Activated CD8-positive, alpha-beta memory T cell treated with anti-CD3 and anti-CD28 coated beads, Interleukin-2, amount 50 U/mL, for 48 hours (primary cell): ENCODE data around the gene ST6GALNAC3.

Experiments used
- DNase-seq: peaks from one replicate; pipeline ENCODE4 v3.0.0-alpha.2; 2020

The ST6GALNAC3 gene

DNA sequence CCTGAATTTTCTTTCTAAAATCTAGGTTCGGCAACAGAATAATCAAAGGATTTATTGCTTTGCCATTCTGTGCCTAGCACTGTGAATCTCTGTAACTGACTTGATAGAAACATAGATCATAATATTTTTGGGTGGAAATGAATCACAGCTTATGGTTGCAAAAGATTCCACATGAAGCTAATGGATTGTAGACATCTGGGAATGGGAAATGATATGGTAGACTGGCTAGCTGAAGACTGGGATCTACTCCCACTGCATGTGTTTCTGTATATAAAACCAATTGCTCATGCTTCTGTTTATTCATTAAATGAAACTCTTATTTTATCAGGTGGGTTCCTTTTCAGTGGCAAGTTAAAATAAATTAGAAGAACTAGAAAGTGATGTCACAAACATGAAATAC is 395.6 kb downstream of the ST6GALNAC3 start:
- DNase-seq = no peak

DNA sequence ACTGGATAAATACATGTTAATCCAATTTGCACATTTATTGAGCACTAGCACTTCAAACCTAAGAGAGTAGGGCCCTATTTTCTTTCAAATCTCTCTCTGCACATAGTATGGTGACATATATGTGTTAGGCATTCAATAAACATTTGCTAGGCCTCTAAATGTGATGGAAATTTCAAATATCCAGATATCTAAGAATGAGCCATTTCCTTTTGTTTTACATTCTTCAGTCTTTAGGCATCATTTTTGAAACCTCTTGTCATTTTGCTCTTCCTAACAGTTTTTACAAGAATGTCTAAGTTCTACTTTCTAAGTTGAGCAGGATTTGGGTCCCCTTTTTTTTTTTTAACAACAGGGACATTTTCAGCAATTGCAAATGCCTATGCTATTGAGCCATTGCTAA is 397.0 kb downstream of the ST6GALNAC3 start:
- DNase-seq = no peak

DNA sequence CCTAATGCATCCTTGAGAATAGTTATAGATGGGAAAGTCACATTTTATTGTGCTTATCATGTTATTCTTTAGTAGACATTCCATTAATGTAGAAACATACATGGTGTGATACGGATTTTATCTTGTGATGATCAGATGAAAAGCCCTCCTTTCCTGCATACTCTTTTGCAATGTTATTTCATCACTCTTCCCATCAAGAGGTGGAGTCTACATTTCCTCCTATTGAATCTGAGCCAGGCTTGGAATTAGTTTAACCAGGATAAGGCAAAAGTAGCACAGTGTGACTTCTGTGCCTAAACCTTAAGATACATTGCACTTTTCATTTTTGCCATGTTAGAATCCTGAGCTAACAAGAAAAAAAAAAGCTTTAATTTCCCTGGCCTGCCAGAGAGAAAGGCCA is 399.0 kb downstream of the ST6GALNAC3 start:
- DNase-seq = no peak

DNA sequence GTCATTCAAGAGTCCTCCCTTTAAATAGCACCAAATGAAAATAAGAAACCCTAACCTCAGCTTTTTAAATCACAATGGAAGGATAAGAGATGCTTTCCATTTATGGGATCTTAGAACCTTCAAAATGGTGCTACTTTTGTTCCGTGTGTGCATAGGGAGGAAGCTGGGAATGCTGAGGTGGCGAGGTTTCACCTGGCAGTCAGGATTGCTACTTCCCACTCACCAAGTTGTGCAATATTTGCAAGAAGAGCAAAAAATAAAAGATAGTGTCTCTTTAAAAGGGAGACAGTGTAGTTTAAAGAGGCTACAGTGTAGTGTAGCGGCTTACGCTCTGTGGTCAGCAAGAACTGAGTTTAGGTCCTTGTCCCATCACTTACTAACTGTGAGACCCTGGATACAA is 400.4 kb downstream of the ST6GALNAC3 start:
- no peak for DNase-seq

DNA sequence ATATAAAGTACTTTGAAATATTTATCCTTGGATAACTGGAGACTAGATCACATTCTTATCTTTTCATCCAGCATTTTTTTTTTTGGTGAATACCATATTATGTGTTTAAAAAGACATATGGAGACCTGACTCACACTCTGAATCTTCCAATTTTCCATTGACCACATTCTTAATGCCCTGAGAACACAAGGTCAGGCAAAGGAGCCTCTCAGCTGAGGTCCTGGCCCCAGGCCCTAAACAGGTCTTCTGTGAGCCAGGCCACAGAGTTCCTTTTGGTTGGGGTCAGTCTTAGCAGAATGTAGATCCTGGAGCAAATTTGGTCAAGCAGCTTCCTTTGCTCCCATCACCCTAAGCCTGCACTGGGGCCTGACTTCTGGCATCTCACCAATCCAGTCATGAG is 402.6 kb downstream of the ST6GALNAC3 start:
- no peak for DNase-seq

DNA sequence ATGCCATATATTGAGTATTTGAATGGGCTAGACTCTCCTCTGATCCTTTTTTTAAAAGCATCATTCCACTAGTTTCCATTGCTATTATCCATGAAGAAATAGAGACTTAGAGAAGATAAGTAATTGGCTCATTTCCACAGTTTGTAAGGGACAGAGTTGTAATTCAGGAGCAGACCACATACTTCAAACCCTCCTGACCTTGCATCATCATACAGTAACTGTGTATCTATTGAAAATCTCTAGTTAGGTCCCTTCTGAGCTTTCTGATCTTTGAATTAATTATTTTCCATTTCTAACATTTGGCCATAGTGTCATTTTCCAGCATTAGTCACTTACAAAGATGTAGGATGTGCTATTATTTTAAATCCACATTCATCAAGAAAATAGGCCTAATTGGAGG is 406.3 kb downstream of the ST6GALNAC3 start:
- DNase-seq = no peak

DNA sequence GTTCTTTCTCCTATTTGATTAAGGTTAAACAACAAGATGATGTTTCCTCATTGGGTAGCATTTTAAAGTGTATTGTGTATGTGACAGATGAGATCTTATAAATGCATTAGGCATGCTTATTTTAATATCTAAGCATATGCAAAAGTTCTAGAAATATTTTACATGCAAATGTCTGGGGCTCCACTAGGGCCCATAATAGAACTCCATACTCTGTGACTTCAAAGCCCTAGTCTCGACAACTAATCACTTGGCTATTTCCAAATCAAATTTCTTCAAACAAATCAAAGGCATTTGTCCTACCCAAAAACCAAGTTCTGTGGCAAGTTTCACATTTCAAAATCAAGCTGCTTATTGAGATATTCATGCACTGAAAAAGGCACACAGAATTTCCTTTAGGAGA is 407.1 kb downstream of the ST6GALNAC3 start:
- DNase-seq = no peak

DNA sequence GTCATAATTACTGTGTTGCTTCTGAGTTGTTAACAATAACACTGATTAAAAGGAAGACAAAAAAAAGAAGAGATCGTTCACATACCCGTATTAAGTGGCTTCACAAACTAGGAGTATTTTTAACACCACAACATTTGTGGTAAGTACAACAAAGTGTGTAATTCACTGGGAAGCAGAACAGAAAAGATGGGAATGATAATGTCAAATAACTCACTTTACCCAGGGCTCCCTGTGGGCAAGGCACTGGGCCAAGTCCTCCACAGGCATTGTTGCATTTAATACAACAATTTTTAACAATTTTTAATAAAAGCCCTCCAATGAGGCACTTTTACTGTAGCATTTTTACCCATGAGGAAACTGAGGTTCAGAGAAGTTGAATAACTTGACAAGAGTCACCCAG is 407.7 kb downstream of the ST6GALNAC3 start:
- DNase-seq = no peak

DNA sequence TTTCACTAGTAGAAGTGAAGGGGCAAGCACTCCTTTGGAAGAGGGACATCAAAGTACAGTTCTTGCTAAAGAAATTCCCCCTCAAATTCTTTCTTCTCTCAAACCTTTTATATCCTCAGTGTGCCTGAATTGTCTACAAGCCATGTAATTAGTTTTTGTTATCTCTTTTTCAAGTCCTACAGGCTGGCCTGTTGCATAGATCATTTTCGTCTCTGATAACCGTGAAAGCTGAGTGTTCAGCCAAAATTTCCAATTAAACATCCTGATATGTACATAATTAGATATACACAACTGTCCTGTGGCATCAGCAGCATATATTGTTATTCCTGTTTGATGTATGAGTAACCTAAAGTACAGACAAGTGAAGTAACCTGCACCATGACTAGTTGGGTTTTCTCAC is 417.2 kb downstream of the ST6GALNAC3 start:
- no peak for DNase-seq

DNA sequence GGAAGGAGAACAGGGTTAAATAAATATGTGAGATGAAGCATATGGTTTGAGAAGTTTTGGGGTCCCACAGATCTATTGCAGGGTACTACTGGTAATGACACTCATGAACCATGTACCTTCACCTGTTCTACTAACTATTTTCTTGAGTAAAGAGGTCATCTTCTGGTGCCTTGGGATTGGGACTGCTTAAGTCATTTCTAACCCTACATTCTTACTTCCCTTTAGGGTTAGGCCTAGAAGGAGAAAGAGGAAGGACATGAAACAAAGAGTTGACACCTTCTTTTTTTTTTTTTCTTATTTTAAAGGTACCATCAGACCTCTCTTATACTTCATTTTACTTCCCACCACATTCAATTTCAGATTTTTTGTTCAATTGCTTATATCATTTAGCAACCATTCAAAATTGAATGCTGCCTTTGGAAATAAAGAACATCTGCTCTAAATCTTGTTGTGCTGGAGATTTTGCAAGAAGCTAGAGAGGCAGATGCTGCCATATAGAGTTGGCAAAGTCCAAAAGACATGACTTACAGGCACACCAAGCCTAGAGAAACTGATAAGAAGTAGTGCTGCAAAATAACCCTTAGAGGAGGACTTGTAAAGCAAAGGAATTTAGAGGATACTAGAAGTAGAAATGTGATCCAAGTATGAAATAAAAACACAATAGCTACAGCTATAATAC is 418.3 kb downstream of the ST6GALNAC3 start:
- DNase-seq = no peak

DNA sequence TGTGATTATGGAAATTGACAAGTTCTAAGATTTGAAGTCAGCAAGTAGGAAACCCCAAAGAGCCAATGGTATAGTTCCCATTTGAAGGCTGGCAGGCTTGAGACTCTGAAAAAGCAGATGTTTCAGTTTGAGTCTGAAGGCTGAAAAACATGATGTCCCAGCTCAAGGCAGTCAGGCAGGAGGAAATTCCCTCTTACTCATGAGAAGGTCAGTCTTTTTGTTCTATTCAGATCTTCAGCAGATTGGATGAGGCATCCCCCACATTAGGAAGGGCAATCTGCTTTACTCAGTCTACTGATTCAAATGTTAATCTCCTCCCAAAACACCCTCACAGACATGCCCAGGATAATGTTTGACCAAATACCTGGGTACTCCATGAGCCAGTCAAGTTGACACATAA is 420.3 kb downstream of the ST6GALNAC3 start:
- no peak for DNase-seq

DNA sequence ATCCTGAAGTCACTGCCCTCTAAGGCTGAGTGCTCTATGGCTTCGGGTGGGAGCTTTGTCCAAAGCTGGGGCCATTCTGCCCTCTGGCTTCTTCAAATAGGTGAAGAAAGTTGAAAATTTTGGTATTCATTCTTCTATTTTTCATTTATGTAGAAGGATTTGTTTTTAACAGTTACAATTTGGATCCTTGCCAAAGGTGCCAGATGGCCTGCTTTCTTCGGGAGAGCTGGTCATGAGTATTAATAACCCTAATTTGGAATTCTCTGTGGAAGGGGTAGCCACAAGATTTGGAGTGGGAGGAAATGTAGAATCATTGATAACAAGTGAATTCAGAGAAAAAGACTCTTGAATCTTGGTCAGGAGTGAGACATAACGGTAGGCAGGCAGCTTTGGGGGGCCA is 422.3 kb downstream of the ST6GALNAC3 start:
- no peak for DNase-seq

DNA sequence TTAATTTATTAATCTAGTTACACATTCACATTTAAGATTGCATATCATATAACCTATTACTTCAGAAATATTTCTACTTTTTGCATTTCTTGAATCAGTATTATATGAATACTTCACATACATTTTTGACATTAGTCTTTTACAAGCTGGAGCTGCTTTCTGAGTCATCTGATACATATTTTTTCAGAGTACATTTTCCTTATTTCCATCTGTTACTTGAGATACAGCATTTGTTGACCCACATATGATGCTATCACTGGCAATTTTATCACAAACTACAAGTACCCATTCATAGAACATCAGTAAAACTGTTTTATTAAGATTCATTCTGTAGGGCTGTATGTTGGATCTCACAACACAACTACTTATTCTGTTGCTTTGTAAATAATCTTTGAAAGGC is 425.6 kb downstream of the ST6GALNAC3 start:
- no peak for DNase-seq

DNA sequence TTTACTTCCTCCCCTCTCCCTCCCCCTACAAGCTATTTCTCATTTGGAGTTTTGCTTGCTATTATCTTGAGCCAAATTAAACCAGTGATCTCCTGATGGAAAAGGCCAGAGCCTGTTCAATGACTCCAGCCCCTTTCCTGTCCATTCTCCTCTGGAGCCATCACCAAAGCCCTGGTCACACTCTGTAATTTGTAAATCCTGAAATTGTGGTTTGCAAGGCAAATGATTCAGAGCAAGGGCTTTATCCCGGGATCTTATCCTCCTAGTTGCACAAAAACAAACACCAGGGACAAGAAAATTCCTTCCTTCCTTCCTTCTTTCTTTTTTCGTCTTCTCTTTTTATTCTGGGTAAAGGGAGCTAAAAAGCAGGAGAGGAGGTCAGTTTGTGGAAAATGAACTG is 426.6 kb downstream of the ST6GALNAC3 start:
- no peak for DNase-seq

DNA sequence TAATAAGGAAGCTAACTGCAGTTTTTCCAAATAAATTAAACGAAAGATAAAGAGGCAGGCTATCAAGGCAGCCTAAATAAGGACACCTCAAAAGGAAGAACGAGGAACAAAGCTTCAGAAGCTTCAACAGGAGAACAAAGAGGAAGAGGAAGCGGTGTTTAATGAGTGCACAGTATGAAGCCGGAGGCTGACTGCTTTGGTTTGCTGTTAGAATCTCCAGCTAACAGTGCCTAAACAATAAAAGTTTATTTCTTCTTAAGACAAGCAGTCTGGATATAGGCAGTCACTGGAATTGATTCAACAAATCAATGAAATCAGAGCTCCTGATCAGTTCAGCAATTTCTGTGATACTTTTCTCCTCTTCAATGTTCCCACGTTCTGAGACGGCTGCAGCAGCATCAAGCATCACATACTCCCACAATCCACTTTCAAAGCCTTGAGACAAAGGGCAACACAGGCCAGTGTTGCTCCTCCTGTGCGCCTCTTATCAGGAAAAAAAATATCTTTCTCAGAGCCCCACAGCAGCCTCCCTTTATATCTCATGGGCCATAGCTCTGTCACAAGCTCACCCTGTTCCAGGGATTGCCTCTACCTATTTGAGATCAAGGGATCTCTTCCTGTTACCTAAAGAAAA is 427.2 kb downstream of the ST6GALNAC3 start:
- no peak for DNase-seq

DNA sequence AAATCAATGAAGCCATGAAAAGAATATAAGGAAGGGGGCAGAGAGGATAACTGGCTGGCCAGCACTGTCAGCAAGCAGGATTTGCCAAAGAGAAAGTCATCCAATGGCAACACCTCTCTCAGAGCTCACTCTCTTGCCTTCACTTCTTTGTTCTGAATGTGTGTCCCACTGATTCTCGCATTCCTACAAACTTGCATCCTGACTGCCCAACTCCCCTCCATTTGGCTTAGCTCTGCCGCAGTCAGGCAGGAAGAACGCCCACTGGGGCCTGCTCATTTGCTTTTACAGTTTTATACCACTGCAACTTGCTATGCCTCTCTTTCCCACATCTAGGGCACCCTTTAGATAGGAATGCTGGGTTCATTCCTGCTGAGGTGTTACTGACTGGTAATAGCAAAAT is 428.6 kb downstream of the ST6GALNAC3 start:
- no peak for DNase-seq

DNA sequence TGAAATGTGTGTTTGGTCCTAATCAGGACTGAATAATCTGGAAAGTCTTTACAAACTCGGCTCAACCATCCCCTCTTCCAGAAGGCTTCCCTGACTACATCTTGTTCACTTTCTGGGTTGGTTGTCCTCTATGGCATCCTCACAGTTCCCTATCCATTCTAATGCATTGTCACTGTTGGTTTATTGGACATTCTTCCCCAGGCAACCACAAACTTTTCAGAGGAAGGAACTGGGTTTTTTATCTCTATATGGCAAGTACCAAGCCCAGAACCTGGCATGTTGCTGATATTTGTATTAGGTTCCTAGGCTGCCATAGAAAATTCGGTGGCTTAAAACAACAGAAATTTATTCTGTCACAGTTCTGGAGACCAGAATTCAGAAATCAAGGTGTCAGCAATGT is 429.2 kb downstream of the ST6GALNAC3 start:
- DNase-seq = no peak

DNA sequence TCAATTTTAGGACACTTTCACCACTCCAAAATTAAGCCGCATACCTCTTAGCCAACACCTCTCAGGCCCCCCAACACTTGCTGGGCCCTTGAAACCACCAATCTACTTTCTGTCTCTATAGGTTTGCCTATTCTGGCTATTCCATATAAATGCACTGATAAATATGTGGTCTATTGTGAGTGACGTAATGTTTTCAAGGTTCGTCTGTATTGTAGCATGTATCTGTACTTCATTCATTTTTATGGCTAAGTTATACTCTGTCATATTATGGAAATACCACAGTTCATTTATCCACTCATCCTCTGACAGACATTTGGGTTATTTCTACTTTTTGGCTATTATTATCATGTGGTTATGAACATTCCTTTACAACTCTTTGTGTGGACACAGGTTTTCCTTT is 432.8 kb downstream of the ST6GALNAC3 start:
- DNase-seq = no peak

DNA sequence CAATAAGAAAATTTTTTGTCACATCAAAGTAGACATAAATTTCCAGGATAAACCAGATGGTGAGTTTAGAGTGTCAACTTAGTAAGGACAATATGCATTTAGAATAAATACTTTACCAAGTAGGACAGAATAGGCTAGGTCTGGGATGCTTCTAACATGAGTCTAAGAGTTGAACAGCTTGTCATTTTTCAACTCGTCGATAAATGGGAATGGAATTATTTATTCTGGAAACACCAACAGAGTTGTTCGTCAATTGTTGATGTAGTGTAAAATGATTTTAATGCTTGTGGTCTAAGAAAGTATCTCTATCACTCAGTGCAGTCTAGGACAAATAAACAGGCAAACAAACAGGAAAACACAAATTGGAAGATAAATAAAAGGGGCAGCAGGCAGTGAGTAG is 434.3 kb downstream of the ST6GALNAC3 start:
- no peak for DNase-seq

DNA sequence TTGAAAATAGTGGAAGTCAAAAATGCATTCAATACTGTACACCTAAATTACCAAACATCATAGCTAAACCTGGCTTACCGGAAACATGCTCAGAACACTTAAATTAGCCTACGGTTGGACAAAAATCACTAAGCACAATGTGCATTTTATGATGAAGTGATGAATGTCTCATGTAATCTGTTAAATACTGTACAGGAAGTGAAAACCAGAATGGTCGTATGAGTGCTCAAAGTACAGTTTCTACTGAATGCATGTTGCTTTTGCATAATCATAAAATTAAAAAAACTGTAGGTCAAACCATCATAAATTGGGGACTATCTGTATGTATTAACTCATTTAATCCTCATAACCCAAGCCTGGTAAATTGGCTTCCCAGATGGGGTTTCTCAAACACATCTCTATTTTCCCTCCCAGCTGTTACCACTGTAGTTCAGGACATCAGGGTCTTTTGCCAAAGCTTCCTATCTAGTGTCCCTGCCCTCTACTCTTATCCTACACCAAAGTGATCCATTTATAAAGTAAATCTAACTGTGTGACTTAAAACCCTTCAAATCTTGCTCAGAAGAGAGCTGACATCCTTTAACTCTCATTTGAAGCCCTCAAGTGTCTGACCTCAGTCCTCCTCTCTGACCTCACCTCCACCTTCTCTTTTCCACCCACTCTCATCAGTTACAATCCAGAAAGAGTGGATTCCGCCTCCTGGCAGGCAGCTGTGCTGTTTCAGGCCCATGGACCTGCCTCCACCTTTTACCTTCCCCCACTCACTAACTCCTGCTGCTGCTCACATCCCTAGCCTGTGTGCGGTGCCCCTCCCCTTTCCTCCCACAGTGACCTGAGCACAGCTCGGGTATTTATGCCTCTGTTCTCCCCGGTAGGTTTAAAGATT is 436.4 kb downstream of the ST6GALNAC3 start:
- no peak for DNase-seq

DNA sequence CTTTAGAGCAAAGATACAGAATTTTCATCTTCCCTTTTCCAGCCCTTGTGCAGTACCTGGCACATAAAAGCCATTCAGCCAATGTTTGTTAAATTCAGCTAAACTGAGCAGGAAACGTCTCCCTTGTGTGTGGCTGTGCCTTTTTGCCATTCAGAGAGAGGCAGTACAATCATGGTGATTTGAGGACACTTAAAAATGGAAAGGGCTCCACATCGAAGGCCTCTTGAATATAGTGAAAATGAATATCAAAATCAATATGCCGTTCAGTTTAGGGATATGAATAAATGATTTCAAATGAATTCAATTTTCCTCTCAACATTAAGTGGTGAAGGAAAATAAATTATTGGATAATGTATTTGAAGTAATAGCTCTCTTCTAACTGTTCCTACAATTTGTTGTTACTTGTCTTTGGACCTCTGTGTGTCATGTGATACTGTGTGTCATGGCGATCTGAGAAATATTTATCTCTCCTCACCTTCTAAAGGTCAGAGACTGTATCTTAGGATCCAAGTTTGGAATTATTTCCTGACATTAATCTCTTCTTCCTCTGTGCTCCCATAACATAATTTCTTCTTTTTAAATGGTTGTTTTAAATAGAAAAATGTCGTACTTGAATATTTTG is 437.1 kb downstream of the ST6GALNAC3 start:
- DNase-seq = no peak

DNA sequence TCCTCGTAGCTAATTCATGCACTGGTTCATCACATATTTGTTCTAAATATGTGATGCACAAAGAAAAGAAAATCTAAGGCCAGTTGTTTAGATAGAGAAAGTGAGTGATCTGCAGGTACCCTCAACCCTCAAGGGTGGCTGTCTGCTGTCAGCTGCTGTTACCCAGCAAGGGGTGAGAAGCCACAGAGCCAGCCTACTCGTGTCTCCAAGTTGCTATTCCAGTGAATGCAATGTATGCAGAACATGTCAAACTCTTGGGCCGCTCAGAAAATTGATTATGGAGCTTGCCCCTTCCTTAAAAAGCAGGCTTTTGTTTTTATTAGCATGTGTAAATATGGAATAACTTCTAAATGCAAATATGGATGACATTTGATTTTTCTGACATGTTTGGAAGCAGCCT is 456.4 kb downstream of the ST6GALNAC3 start:
- no peak for DNase-seq

DNA sequence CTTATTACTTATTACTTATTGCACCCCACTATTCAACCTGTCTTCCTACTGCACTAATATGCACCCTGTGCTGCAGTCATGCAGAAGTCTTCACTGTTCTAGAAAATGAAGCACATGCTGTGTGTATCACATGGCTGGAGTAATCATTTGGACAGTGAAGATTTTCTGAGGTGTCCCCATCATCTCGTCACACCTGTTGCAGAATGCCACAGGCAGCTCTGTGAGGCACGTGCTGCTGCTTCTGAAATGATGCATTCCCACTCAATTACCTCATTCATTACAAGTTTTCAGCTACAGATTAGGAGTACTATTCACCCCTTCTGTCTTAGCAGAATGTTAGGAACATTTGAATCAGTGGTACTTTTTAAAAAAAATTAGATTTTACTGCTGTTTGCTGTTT is 467.1 kb downstream of the ST6GALNAC3 start:
- no peak for DNase-seq

DNA sequence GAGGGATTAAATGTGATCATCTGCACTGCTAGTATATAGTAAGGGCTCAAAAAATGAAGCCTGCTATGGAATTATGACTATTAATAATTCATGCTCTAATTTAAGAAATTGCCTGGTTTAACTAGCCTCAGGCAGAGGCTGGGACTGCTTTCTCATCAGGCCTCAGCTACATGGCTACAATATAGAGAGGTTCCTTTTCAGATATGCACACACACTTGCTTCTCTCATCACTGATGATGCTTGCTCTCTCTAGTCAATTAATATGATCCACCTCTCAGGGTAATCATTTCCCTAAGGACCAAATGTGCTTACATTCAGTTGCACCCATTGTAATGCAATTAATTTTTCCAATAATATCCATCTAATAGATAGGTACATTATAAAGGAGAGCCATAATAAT is 467.8 kb downstream of the ST6GALNAC3 start:
- no peak for DNase-seq
